ENCODE data around the gene RIOK2.

- no peak for TF ChIP-seq CTCF (IDR thresholded peaks at IDR 0.05)
- TF ChIP-seq POLR2A (IDR thresholded peaks at IDR 0.05) = no peak
These were observed 61.2 kb downstream of the RIOK2 start for GRCh38 chr5:97121848-97122247.
